Measurements from ENCODE around the gene CNTFR.

CNTFR gene

GRCh38 chr9:34502891-34503290 is 86.6 kb downstream of the CNTFR start:
- Mint-ChIP-seq H3K9me3 (no peaks in the 10 kb centered on the region), H3K27ac (no peak overlapping the region), H3K4me3 (no peak overlapping the region), H3K27me3 (peaks cover 7% of the 10 kb centered on the region), H3K4me1 (peaks cover 2% of the 10 kb centered on the region), H3K36me3 (no peaks in the 10 kb centered on the region)
- DNase-seq (ENCODE audit: low spot score in 2 of 2) (no peak), ATAC-seq (ENCODE audit: low read depth) (no peak)

DNA sequence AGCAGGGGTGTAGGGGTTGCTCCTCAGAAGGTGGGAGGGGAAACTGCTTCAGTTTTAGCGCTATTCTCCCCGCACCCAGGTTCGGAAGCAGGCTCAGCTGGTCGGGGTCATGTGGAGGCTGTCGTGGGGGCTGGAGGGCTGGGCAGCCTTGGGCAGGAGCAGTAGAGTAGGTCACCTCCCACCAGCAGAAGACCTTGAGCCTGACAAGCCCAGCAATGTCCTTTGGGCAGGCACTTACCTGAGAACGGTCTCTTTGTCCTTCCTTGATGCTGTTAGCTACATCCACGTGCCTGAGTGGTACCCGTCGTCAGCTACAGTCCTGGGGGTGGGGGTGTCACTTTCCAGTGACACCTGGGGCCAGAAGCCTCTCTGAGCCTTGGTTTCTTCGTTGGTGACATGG is 87.1 kb downstream of the CNTFR start:
- H3K27me3 Mint-ChIP-seq = peaks cover 10% of the 10 kb centered on the region
- no peaks in the 10 kb centered on the region for H3K36me3 Mint-ChIP-seq

DNA sequence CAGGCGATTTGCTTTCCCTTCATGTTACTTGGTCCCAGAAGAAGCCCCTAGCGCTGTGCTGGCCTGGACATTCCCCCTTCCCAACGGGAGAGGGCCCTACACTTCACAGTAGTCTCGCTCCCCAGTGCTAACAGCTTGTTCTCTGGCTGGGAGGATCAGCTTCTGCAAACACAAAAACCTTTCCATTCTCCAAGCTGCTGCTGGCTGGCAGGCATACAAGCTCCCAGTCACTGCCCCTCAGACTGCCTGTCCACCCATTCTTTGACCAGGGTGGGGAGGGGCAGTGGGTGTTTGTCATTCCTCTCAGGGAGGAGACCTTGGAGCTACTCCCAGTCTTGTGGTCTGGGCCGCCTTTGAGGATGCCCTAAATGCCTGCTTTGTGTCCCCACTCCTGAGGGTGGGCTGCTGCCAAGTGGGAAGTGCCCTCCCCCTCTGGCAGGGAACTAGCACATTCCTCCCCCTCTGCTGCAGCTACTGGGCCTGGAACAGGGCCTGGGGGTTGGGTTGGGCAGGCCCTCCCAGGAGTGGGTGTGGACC is 87.6 kb downstream of the CNTFR start:
- Mint-ChIP-seq H3K4me3 (no peak overlapping the region), H3K9me3 (no peaks in the 10 kb centered on the region), H3K27me3 (peaks cover 12% of the 10 kb centered on the region), H3K27ac (no peak overlapping the region), H3K4me1 (peaks cover 2% of the 10 kb centered on the region), H3K36me3 (no peaks in the 10 kb centered on the region)
- ATAC-seq (ENCODE audit: low read depth) (no peak), DNase-seq (ENCODE audit: low spot score in 2 of 2) (no peak)

More for the DNA sequence above, 87.1 kb downstream of the CNTFR start:
- Mint-ChIP-seq H3K4me3 (no peak overlapping the region), H3K4me1 (peaks cover 2% of the 10 kb centered on the region), H3K27ac (no peak overlapping the region), H3K9me3 (no peaks in the 10 kb centered on the region)
- DNase-seq (ENCODE audit: low spot score in 2 of 2) = no peak
- no peak for ATAC-seq (ENCODE audit: low read depth)

All from memory B cell (primary cell).